GM18505 (cell line): Measurements from ENCODE around the gene ARHGAP24.

Experiments used
- ATAC-seq: cut with Tn5 transposase; IDR thresholded peaks from one replicate; pipeline ENCODE4 v1.9.1; 2021; ENCODE audit not compliant: unreplicated experiment
- POLR2A ChIP-seq: IDR thresholded peaks from 4 replicates; pipeline ENCODE4 v1.6.1; 2011; ENCODE audit warnings: borderline replicate concordance; ENCODE audit not compliant: insufficient read depth, insufficient read length; ENCODE audit errors: extremely low read depth

The ARHGAP24 gene

GRCh38 chr4:85860066-85860740 lies 385.3 kb downstream of the ARHGAP24 start:
- TF ChIP-seq POLR2A, result no peak
- ATAC-seq, result no peak

- no peak for ATAC-seq
- no peak for TF ChIP-seq POLR2A
Measured at GRCh38 chr4:85861064-85861765, 386.3 kb downstream of the ARHGAP24 start.

GRCh38 chr4:85862896-85863295 lies 387.9 kb downstream of the ARHGAP24 start:
- TF ChIP-seq POLR2A, result no peak
- ATAC-seq, result no peak

GRCh38 chr4:85864259-85865205 lies 389.6 kb downstream of the ARHGAP24 start:
- ATAC-seq, result no peak
- TF ChIP-seq POLR2A, result no peak

- ATAC-seq, result no peak
Measured at GRCh38 chr4:85865256-85865655, 390.3 kb downstream of the ARHGAP24 start.

GRCh38 chr4:85866508-85866907 lies 391.6 kb downstream of the ARHGAP24 start:
- ATAC-seq, result no peak
- no peak for TF ChIP-seq POLR2A

More at GRCh38 chr4:85865256-85865655, 390.3 kb downstream of the ARHGAP24 start:
- TF ChIP-seq POLR2A, result no peak

- TF ChIP-seq POLR2A, result no peak
- ATAC-seq, result no peak
Measured at GRCh38 chr4:85867271-85867670, 392.3 kb downstream of the ARHGAP24 start.

GRCh38 chr4:85869181-85869580 lies 394.2 kb downstream of the ARHGAP24 start:
- ATAC-seq, result no peak
- TF ChIP-seq POLR2A, result no peak

- no peak for ATAC-seq
- TF ChIP-seq POLR2A, result no peak
Measured at GRCh38 chr4:85870298-85871083, 395.5 kb downstream of the ARHGAP24 start.

- no peak for ATAC-seq
- no peak for TF ChIP-seq POLR2A
Measured at GRCh38 chr4:85873566-85873965, 398.6 kb downstream of the ARHGAP24 start.

GRCh38 chr4:85879518-85879917 lies 404.6 kb downstream of the ARHGAP24 start:
- no peak for ATAC-seq
- no peak for TF ChIP-seq POLR2A

GRCh38 chr4:85883180-85883579 lies 408.2 kb downstream of the ARHGAP24 start:
- no peak for TF ChIP-seq POLR2A
- no peak for ATAC-seq
